Measurements from ENCODE around the gene HOXC6. TPM values are rescaled to one million over a fixed set of nuclear protein-coding genes. Genes with fewer than 3 reads are reported as not detected.

The HOXC6 gene
- total and polyA plus RNA-seq, 10 of the 15 experiments (the other 5 are each of a cell fraction or from before 2014, with no cell fraction given) = 0.02 to 0.55 (median 0.45) TPM; not detected in 4

DNA sequence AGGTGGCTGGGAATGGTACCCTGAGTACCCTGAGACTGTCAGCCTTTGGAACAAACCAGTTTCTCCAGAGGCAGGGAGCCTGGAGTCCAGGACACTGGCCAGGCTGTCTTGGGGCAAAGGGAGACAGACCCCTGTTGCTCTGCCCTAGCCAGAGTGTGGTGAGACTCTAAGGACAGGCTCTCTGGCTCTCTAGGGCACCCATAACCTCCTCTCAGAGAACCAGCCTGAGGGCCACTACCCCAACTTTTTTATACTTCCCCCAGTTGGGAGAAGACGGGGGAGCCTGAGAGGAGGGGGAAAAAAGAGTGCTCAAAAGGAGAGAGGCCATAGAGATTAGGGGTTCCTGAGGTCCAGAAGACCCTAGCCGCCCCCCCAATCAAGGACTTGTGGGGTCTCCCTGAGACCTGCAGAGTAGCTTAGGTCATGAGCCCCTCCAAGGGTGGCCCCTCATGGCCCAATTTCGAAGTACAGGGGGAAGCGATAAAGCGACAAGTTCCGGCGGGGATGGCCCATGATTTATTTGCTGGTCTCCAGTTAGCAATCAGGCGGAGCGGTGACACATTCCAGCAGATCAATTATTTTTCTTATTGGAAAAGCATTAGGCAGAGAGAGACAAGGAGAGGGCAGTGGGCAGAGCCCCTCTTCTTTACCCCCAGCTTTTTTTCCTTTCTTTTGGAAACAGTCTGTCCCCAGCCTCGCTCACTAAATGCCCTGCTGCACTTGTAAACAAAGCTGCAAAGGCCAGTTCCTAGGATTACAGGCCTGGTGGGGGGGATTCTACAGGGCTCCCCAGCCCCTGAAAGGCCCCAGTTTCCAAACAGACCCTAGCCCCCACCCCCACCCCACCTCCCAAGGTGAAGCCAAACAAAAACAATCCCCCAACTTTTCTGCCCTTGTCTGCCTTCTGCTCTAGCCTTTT is 17.9 kb upstream of the HOXC6 start:
- Histone ChIP-seq H3K4me1 (ENCODE audit: control insufficient read depth, insufficient read depth, low read length) (peaks cover 6% of the 10 kb centered on the region), H3K79me2 (ENCODE audit: control insufficient read depth, insufficient read depth, low read length) (no peaks in the 10 kb centered on the region), H3K36me3 (ENCODE audit: control insufficient read depth in 2 of 2, insufficient read depth in 2 of 2, low read length in 1 of 2) (no peaks in the 10 kb centered on the region), H3K9me3 (replicated peaks; ENCODE audit: control insufficient read depth, insufficient read depth, low read length) (no peaks in the 10 kb centered on the region), H2AFZ (ENCODE audit: control insufficient read depth, low read depth, low read length) (no peak overlapping the region), H3K9ac (ENCODE audit: control insufficient read depth, insufficient read depth, low read length) (no peak overlapping the region), H3K4me3 (no peak overlapping the region), H3K27me3 (replicated peaks in 1 of 2; ENCODE audit: control insufficient read depth in 2 of 2, insufficient read depth in 2 of 2, low read length in 1 of 2) (peaks cover 34 to 46% of the 10 kb centered on the region in 2 experiments), H3K4me2 (ENCODE audit: control insufficient read depth, insufficient read depth) (no peak overlapping the region), H4K20me1 (ENCODE audit: control insufficient read depth, insufficient read depth) (no peaks in the 10 kb centered on the region; the same call in 1 of the 2 replicates), H3K27ac (ENCODE audit: control insufficient read depth, insufficient read depth) (no peak overlapping the region)
- WGBS (ENCODE audit: insufficient coverage, insufficient replicate concordance, low lambda C conversion rate, missing lambda C conversion rate) = 29% methylated on average over 9 of the region's 10 CpGs
- ChIA-PET RAD21 (ENCODE audit: unreplicated experiment) (interaction anchor here (0.6 to 1.8 kb wide), 5 partner anchors 13 to 181 kb away, joined by 3 to 5 read pairs (median 4); partner anchors contain the start of gene HOXC10), CTCF (interaction anchor here (1.7 to 3.7 kb wide), 3 partner anchors 13 to 191 kb away, joined by 6 to 22 read pairs (median 6); no protein-coding TSS in a partner anchor), SMC1A (ENCODE audit: uncharacterized antibody, unreplicated experiment) (interaction anchor here (0.7 to 1.8 kb wide), 3 partner anchors 127 to 192 kb away, joined by 3 to 4 read pairs (median 3); no protein-coding TSS in a partner anchor), POLR2A (no interaction called here)
- no TSS peak for BruUV-seq (replicated peaks)
- in situ Hi-C loops (cut with MboI) = no loop called here
- DNase-seq (ENCODE audit: low read depth, low spot score) (no peak), FAIRE-seq (no peak), ATAC-seq (no peak)
- intact Hi-C loops (cut with micrococcal nuclease; ENCODE audit: unreplicated experiment) = no loop called here
- TF ChIP-seq ZSCAN29 (IDR thresholded peaks at IDR 0.05) (no peak), NR2C1 (IDR thresholded peaks at IDR 0.05) (no peak), RB1 (IDR thresholded peaks at IDR 0.05; ENCODE audit: borderline replicate concordance) (no peak), ZNF24 (IDR thresholded peaks at IDR 0.05) (no peak), CBX5 (IDR thresholded peaks at IDR 0.05; ENCODE audit: low read depth) (no peak), EZH2 (IDR thresholded peaks at IDR 0.05; ENCODE audit: borderline replicate concordance, control insufficient read depth, low read depth, low read length) (peak; percentile 90; the same call in 1 of the 2 replicates)
- TF ChIP-seq, protein P1, sequence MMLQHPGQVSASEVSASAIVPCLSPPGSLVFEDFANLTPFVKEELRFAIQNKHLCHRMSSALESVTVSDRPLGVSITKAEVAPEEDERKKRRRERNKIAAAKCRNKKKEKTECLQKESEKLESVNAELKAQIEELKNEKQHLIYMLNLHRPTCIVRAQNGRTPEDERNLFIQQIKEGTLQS (IDR thresholded peaks at IDR 0.05; ENCODE audit: borderline replicate concordance, extremely low read depth, low read depth, low read length) = no peak

Measured in GM12878 (cell line).